Measurements from ENCODE around the gene NELFCD. TPM values are rescaled to one million over a fixed set of nuclear protein-coding genes. Genes with fewer than 3 reads are reported as not detected.

Gene NELFCD
- total RNA-seq, 2 donors from 2014 or later, result 55.0 to 85.2 TPM

DNA sequence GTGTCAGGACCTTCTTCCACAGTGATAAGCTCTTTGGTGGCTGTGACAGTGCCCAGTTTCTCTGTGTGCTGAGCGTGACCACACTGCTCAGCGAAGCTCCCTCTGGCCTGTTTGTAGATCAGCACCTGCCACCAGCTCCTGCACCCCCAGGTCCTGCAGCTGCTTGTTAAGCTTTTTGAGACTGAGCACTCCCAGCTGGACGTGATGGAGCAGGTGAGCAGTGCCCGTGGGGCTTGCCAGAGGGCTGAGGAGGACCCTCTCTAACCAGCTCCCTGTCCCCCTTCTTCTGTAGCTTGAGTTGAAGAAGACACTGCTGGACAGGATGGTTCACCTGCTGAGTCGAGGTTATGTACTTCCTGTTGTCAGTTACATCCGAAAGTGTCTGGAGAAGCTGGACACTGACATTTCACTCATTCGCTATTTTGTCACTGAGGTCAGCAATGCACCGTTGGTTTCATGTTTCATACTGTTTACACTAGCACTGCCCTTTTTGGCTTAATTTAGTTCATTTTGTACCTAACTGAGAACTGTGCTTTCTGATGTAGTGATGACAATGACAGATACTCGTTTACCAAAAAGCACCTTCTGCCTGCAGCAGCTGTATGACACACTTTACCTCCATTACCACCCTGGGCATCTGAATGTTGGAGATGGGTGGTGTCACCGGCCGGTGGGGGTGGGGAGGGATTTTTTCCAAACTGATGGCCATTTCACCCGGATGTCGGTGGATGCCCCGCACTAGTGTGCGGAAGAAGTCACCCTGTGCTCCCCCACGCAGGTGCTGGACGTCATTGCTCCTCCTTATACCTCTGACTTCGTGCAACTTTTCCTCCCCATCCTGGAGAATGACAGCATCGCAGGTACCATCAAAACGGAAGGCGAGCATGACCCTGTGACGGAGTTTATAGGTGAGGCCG is 12.5 kb downstream of the NELFCD start:
- TF ChIP-seq POLR2A (IDR thresholded peaks at IDR 0.05) (no peak), POLR2AphosphoS5 (IDR thresholded peaks at IDR 0.05) (no peak)
- TF ChIP-seq, protein P1, sequence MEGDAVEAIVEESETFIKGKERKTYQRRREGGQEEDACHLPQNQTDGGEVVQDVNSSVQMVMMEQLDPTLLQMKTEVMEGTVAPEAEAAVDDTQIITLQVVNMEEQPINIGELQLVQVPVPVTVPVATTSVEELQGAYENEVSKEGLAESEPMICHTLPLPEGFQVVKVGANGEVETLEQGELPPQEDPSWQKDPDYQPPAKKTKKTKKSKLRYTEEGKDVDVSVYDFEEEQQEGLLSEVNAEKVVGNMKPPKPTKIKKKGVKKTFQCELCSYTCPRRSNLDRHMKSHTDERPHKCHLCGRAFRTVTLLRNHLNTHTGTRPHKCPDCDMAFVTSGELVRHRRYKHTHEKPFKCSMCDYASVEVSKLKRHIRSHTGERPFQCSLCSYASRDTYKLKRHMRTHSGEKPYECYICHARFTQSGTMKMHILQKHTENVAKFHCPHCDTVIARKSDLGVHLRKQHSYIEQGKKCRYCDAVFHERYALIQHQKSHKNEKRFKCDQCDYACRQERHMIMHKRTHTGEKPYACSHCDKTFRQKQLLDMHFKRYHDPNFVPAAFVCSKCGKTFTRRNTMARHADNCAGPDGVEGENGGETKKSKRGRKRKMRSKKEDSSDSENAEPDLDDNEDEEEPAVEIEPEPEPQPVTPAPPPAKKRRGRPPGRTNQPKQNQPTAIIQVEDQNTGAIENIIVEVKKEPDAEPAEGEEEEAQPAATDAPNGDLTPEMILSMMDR (IDR thresholded peaks at IDR 0.05), result no peak
- no peaks in the 10 kb centered on the region for H3K27me3 ChIP-seq (replicated peaks; ENCODE audit: insufficient read depth)
- intact Hi-C loops (cut with DNase I), result no loop called here
- WGBS, result 70% methylated on average over 23 of the region's 23 CpGs
- peaks cover under 1 to 26% of the 10 kb centered on the region in 2 donors for H3K36me3 ChIP-seq
- H3K4me3 ChIP-seq, result no peak overlapping the region
- H3K9me3 ChIP-seq, result no peaks in the 10 kb centered on the region
- no peak overlapping the region for H3K27ac ChIP-seq
- H3K4me1 ChIP-seq (replicated peaks), result no peaks in the 10 kb centered on the region
- no peak for DNase-seq (ENCODE audit: low spot score)

DNA sequence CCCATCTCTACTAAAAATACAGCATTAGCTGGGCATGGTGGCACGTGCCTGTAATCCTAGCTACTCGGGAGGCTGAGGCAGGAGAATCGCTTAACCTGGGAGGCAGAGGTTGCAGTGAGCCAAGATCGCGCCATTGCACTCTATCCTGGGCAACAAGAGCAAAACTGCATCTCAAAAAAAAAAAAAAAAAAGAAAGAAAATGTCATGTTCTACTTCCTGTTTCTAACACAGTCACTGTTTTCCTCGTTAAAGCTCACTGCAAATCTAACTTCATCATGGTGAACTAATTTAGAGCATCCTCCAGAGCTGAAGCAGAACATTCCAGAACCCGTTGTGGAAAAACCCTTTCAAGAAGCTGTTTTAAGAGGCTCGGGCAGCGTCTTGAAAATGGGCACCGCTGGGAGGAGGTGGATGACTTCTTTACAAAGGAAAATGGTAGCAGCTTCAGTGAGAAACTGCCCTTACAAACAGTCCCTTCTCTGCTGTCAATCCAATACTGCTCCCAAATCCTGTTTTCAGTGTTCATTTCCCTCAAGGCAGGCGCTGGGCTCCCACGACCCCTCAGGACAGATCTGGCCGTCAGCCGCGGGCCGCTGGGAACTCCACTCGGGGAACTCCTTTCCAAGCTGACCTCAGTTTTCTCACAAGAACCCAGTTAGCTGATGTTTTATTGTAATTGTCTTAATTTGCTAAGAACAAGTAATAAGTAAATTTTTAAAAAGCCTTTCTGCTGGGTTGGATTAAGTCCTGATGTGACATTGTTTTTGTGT is 13.5 kb downstream of the NELFCD start:
- no peaks in the 10 kb centered on the region for H3K9me3 ChIP-seq
- H3K27me3 ChIP-seq (replicated peaks; ENCODE audit: insufficient read depth), result no peaks in the 10 kb centered on the region
- 87% methylated on average over 17 of the region's 17 CpGs for WGBS
- H3K4me1 ChIP-seq (replicated peaks), result no peaks in the 10 kb centered on the region
- peaks cover 2 to 21% of the 10 kb centered on the region in 2 donors for H3K36me3 ChIP-seq
- no peak for DNase-seq (ENCODE audit: low spot score)
- no peak for TF ChIP-seq POLR2A (IDR thresholded peaks at IDR 0.05)
- TF ChIP-seq, protein P1 (IDR thresholded peaks at IDR 0.05), result no peak
- no peak for TF ChIP-seq POLR2AphosphoS5 (IDR thresholded peaks at IDR 0.05)
- intact Hi-C loops (cut with DNase I), result no loop called here
- H3K27ac ChIP-seq, result no peak overlapping the region
- H3K4me3 ChIP-seq, result no peak overlapping the region

DNA sequence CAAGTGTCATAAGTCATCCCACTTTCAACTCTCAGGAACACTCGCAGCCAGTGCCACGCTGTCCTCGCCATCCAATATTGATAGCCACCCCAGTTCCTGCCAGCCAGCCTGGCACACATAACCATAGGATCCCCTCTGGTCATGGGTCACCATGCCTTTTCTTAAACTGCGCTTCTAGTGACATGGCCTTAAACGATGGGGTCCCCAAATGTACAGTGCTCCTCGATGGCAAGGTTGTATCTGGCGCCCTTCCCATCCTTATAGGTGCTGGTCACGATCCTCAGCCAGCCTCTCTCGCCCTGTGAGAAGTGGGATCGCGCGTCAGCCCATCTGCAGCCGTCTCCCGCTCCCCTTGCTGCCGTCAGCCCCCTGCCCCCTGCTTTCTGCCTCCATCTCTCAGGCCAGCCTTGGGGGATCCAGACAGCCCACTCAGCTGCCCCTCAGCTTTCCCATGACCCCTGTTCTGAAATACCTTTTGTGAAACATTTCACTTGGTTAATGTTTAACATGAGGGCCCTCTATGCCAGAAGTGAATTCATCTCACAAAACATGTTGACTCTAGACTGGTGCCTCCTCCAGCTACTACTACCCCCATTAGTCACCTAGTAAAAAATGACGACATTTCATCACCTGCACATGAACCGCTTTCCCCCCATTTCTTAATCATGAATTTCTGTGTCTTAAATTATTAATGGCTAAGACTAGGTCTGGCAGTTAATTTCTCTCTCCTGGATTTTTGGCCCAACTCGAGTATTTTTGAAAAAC is 14.6 kb downstream of the NELFCD start:
- Histone ChIP-seq H3K4me1 (replicated peaks) (no peaks in the 10 kb centered on the region), H3K9me3 (no peaks in the 10 kb centered on the region), H3K27ac (no peak overlapping the region), H3K4me3 (no peak overlapping the region), H3K36me3 (peaks cover 2 to 15% of the 10 kb centered on the region in 2 donors), H3K27me3 (replicated peaks; ENCODE audit: insufficient read depth) (no peaks in the 10 kb centered on the region)
- TF ChIP-seq POLR2AphosphoS5 (IDR thresholded peaks at IDR 0.05), result no peak
- no peak for TF ChIP-seq POLR2A (IDR thresholded peaks at IDR 0.05)
- TF ChIP-seq, protein P1 (IDR thresholded peaks at IDR 0.05), result no peak
- intact Hi-C loops (cut with DNase I), result no loop called here
- DNase-seq (ENCODE audit: low spot score), result no peak
- 61% methylated on average over 18 of the region's 18 CpGs for WGBS

DNA sequence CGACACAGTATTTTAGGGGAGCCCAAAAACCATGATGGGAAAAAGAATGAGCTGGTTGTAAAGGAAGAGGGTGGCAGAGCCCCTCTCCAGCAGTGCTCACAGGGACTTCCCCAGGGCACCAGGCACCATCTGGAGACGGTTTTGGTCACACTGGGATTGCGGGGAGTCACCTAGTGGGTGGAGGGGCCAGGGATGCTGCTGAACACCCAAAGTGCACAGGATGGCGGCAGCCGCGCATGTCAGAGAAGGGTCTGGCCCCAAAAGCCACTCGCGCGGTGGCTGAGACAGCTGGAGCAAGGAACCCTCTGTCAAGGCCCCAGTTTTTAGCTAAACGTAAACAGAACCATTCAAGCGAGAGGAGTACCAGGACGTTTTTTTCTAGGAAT is 15.2 kb downstream of the NELFCD start:
- no peak for DNase-seq (ENCODE audit: low spot score)
- no peak overlapping the region for H3K4me3 ChIP-seq
- WGBS, result 83% methylated on average over 12 of the region's 12 CpGs
- peaks cover 2 to 16% of the 10 kb centered on the region in 2 donors for H3K36me3 ChIP-seq
- H3K27ac ChIP-seq, result no peak overlapping the region
- TF ChIP-seq POLR2A (IDR thresholded peaks at IDR 0.05) (no peak), POLR2AphosphoS5 (IDR thresholded peaks at IDR 0.05) (no peak)
- TF ChIP-seq, protein P1 (IDR thresholded peaks at IDR 0.05), result no peak
- H3K27me3 ChIP-seq (replicated peaks; ENCODE audit: insufficient read depth), result no peaks in the 10 kb centered on the region
- intact Hi-C loops (cut with DNase I), result no loop called here
- H3K4me1 ChIP-seq (replicated peaks), result no peaks in the 10 kb centered on the region
- no peaks in the 10 kb centered on the region for H3K9me3 ChIP-seq
